Activated CD8-positive, alpha-beta memory T cell treated with anti-CD3 and anti-CD28 coated beads, Interleukin-2, amount 10 ng/mL, durations not matched to agents 7 days and 5 days (primary cell): ENCODE data around the gene ENTREP3. TPM values are rescaled to one million over a fixed set of nuclear protein-coding genes. Genes with fewer than 3 reads are reported as not detected.
A peak's percentile ranks its signal among the peaks of the same experiment; 100 is the strongest.

Experiments
- ATAC-seq: fragments of 150-1000 bp; cut with Tn5 transposase; one replicate; pipeline ENCODE4 v1.10.0; 2021; ENCODE audit warnings: moderate library complexity
- CTCF ChIA-PET: fragments of 350-600 bp; sonication (Branson Sonifier 250); formaldehyde crosslinking; loops from one replicate; lab custom pipeline; 2021; ENCODE audit warnings: antibody characterized with exemption; lab: Charles Lee
- DNase-seq: peaks from one replicate; pipeline ENCODE4 v3.0.0-alpha.2; 2020
- H3K27ac Mint-ChIP-seq: one replicate; pipeline ENCODE4 v1.8.0; 2021; ENCODE audit warnings: mild to moderate bottlenecking, mixed read lengths
- H3K27me3 Mint-ChIP-seq: one replicate; pipeline ENCODE4 v1.8.0; 2021; ENCODE audit warnings: mixed read lengths
- H3K36me3 Mint-ChIP-seq: one replicate; pipeline ENCODE4 v1.8.0; 2021; ENCODE audit warnings: mild to moderate bottlenecking, mixed read lengths
- H3K4me1 Mint-ChIP-seq: one replicate; pipeline ENCODE4 v1.8.0; 2021; ENCODE audit warnings: mixed read lengths
- H3K4me3 Mint-ChIP-seq: one replicate; pipeline ENCODE4 v1.8.0; 2021; ENCODE audit warnings: mild to moderate bottlenecking, moderate library complexity, mixed read lengths
- H3K9me3 Mint-ChIP-seq: one replicate; pipeline ENCODE4 v1.8.0; 2022; ENCODE audit warnings: low read depth, mixed read lengths
- total RNA-seq, 2 experiments: library from RNA; stranded (reverse); gene quantifications; one replicate each; pipeline ENCODE4 v1.2.3, GENCODE V29; 2021

ENTREP3 gene
- total RNA-seq, 2 experiments from 2014 or later, result 30.7 to 32.3 TPM

DNA sequence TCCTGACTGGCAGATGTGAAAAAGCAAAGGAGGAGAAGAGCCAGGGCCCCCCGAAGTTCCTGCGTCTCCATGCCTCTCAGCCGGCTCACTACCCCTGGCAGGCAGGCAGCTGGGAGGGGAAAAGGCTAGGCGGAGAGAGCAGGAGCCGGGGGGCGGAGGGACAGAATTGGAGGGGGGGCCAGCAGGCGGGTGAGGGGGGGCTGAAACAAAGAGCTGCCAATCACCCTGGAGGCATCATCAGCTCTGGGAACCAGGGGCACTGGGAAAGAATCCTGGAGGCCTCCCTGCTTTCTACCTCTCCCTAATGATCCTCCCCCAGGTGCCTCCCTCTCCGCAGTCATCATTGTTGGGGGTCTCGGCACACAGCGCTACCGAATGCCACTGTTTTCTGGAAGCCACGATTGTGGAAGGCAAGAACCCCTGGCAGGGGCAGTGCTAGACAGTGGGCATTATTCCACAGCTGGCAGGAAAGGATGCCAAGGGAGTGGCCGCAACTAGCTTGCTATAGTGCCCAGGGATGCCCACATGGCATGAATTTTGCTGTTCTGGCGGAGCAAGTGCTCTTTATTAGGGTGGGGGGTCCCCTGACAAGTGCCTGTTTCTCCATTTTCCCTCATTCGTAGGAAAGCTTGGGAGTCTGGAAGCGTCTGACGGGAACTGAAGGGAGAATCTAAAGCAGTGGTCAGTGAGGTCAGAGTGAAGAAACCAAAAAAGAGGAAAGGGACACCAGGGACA, 47.3 kb downstream of the ENTREP3 start, which contains the start of gene THBS3:
THBS3 (minus strand) TSS at position 92 of the 735 bp plus-strand sequence; CDS start at position 71, 21 bp downstream.
- Mint-ChIP-seq H3K27ac (peak within 1 kb of the TSS; percentile 88), H3K4me3 (peak within 1 kb of the TSS; percentile 83)
- CTCF ChIA-PET, result interaction anchor here (0.5 to 5.3 kb wide), 9 partner anchors 12 to 280 kb away, joined by 3 to 87 read pairs (median 36); partner anchors contain the start of genes KRTCAP2 and TRIM46

DNA sequence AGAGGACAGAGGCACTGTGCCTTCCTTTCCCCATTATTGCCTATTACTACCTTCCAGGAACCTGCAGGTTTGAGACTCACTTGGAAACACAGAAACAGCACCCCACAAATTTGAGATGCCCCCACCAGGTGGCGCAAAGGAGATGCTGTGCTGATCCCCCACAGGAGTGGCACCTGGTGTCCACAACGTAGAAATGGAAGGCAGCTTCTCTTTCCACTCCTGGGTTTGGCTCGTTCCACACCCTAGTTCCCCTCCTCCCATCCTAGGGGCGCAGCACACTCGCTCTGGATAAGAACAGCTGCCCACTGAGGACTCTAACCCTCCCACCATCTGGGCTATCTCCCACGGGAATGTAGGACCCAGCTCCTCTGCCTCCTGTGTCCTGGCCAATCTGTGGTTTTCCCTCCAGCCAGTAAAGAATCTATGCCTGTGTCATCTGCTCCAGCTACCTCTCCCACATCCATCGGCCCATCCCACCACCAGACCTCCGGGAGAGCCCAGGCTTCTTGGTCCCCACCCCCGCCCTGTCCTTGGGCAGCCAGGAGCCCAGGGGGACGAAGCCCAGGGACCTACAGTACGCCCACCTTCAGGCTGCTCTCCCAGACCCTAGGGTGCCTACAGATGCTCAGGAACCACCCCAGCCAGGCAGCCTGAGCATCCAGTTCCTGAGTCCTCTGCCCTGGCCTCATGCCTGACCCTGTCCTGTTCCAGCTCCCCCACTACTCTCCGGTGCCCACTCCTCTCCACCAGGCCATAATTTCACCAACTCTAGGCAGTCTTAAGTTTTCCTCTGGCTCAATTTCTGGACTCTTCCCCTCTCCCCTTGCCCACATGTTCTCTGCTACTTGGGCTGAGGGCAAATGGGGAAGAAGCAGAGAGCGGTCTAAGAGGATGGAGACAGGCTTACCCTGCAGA, 48.1 kb downstream of the ENTREP3 start:
- DNase-seq (peak; percentile 95), ATAC-seq (peak; percentile 53)
- Mint-ChIP-seq H3K4me3 (peak overlapping the region; percentile 64), H3K4me1 (peaks cover 34% of the 10 kb centered on the region), H3K36me3 (no peaks in the 10 kb centered on the region), H3K27ac (peak overlapping the region; percentile 80), H3K27me3 (no peaks in the 10 kb centered on the region), H3K9me3 (no peaks in the 10 kb centered on the region)
- CTCF ChIA-PET, result interaction anchor here (0.7 to 5.3 kb wide), 16 partner anchors 9 to 213 kb away, joined by 3 to 87 read pairs (median 4); partner anchors contain the start of genes CLK2, KRTCAP2 and TRIM46

More for the DNA sequence above, 47.3 kb downstream of the ENTREP3 start, which contains the start of gene THBS3:
- Mint-ChIP-seq H3K9me3 (no peaks in the 10 kb centered on the region), H3K4me1 (peaks cover 34% of the 10 kb centered on the region), H3K36me3 (no peaks in the 10 kb centered on the region), H3K27me3 (no peaks in the 10 kb centered on the region)
- DNase-seq (no peak), ATAC-seq (no peak)

DNA sequence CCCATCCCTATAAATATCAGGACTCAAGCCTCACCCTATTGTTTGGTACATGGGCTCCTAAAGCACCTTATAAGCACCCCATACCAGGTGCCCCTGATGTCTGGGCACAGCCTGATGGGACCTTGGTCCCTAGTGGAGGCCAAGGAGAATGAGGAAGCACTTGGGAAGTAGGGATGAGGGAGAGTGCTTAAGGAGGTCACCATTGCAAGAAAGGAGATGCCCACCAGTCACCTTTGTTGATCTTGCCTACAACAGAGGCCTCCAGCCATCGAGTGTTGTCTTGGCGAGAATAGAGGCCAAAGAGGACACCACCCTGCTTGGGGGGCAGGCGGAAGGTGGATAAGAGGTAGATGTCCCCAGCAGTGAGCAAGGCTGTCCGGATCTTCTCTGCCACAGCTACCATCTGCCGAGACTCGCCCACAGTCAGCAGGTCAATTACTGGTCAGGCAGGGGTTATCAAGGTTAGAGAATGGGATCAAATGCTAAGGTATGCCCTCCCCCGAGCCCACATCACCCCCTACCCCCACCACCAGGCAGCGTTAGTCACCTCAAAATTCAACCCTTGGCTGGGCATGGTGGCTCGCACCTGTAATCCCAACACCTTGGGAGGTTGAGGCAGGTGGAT, 49.2 kb downstream of the ENTREP3 start:
- Mint-ChIP-seq H3K9me3 (no peaks in the 10 kb centered on the region), H3K4me3 (no peak overlapping the region), H3K36me3 (no peaks in the 10 kb centered on the region), H3K27me3 (no peaks in the 10 kb centered on the region), H3K27ac (no peak overlapping the region), H3K4me1 (peaks cover 32% of the 10 kb centered on the region)
- DNase-seq (no peak), ATAC-seq (no peak)
- CTCF ChIA-PET, result interaction anchor here (2.0 to 5.3 kb wide), 7 partner anchors 11 to 117 kb away, joined by 6 to 87 read pairs (median 41); partner anchors contain the start of genes KRTCAP2 and TRIM46

DNA sequence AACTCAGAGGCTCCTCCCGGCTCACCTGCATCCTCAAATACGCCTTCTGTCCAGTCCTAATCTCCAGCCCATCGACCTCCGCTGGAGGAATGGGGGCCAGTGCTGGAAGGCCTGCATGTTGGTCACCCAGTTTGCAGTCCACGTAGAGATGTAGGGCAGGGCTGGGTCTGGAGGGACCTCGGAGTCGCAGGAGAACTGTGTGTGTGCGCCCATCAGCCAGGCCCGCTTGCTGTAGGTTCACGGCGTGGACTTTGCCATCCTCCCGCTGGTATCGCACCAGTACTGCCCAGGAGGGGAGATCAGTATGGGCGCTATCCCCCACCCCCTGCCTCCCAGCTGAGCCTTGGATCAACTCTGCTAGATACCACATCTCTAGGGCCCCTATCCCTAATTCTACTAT, 50.2 kb downstream of the ENTREP3 start:
- H3K9me3 Mint-ChIP-seq, result no peaks in the 10 kb centered on the region
- H3K4me3 Mint-ChIP-seq, result no peak overlapping the region
- H3K4me1 Mint-ChIP-seq, result peaks cover 25% of the 10 kb centered on the region
- no peaks in the 10 kb centered on the region for H3K36me3 Mint-ChIP-seq
- H3K27me3 Mint-ChIP-seq, result no peaks in the 10 kb centered on the region
- no peak overlapping the region for H3K27ac Mint-ChIP-seq
- DNase-seq (no peak), ATAC-seq (no peak)
- CTCF ChIA-PET, result interaction anchor here (2.1 to 5.3 kb wide), 4 partner anchors 10 to 46 kb away, joined by 6 to 87 read pairs (median 38); a partner anchor contains a TSS

DNA sequence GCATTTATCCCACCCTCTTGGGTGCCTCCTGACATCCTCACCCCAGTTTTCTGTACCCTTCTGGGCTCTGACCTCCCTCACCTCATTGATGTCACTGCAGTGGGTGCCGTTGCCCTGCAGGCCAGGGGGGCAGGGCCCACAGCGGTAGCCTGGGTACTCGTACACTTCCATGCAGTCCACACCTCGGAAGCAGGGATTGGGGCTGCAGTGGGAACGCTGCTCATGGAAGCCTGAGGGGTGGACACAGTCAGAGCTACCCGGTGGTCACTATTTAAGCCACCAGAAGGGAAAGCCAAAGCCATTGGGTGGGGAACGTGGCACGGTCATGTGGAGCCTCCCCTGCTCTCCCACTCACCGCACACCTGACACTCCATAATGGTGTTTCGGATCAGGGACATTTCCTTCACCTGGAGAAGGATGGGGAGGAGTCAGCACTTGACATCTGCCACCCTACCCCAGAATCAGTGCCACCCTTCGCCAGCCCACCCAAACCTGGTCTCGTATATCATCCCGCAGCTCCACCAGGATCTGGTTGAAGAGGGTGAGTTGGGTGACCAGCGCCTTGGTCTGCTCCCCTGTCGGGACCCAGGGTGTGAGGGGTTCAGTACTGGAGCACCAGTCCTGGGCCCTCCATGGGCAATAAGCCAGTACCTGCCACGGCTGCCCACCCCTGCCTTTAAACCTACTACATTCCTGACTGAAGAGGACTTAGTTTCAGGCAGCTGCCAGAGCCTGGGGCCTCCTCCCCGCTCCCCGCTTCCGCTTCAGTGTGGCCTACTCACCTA, 52.4 kb downstream of the ENTREP3 start:
- H3K4me1 Mint-ChIP-seq, result peaks cover 13% of the 10 kb centered on the region
- no peak overlapping the region for H3K27ac Mint-ChIP-seq
- H3K9me3 Mint-ChIP-seq, result no peaks in the 10 kb centered on the region
- H3K4me3 Mint-ChIP-seq, result no peak overlapping the region
- CTCF ChIA-PET, result interaction anchor here (1.2 to 2.5 kb wide), 4 partner anchors 9 to 35 kb away, joined by 3 to 14 read pairs (median 4); no protein-coding TSS in a partner anchor
- DNase-seq, result no peak
- ATAC-seq, result no peak
- no peaks in the 10 kb centered on the region for H3K36me3 Mint-ChIP-seq
- no peaks in the 10 kb centered on the region for H3K27me3 Mint-ChIP-seq

DNA sequence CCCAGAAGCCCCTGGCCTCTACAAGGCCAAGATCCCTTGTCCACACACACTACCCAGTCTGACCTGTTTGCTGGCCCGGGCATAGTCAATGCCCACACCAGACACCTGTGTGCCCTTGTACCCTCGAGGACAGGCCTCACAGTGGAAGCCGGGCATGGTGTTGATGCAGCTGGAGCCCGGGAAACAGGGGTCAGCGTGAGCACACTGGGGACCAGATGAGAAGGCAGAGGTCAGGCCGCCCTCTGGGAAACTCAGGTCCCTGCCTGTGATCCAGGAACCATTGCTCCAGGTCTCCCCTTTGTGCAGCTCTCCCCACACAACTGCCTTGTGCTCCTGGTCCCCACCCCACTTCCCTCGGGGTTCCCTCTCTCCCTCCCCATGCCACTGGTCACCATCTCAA, 53.1 kb downstream of the ENTREP3 start:
- no peak overlapping the region for H3K27ac Mint-ChIP-seq
- ATAC-seq, result no peak
- H3K36me3 Mint-ChIP-seq, result no peaks in the 10 kb centered on the region
- no peak for DNase-seq
- CTCF ChIA-PET, result interaction anchor here (1.2 to 2.5 kb wide), 5 partner anchors 8 to 48 kb away, joined by 3 to 14 read pairs (median 4); no protein-coding TSS in a partner anchor
- no peak overlapping the region for H3K4me3 Mint-ChIP-seq
- H3K27me3 Mint-ChIP-seq, result no peaks in the 10 kb centered on the region
- H3K4me1 Mint-ChIP-seq, result peaks cover 8% of the 10 kb centered on the region
- no peaks in the 10 kb centered on the region for H3K9me3 Mint-ChIP-seq

- no peaks in the 10 kb centered on the region for H3K9me3 Mint-ChIP-seq
- CTCF ChIA-PET, result interaction anchor here (1.1 to 2.4 kb wide), 4 partner anchors 24 to 50 kb away, joined by 3 to 9 read pairs (median 4); partner anchors contain the start of gene KRTCAP2
Measured at GRCh38 chr1:155200920-155201319, 54.4 kb downstream of the ENTREP3 start.

DNA sequence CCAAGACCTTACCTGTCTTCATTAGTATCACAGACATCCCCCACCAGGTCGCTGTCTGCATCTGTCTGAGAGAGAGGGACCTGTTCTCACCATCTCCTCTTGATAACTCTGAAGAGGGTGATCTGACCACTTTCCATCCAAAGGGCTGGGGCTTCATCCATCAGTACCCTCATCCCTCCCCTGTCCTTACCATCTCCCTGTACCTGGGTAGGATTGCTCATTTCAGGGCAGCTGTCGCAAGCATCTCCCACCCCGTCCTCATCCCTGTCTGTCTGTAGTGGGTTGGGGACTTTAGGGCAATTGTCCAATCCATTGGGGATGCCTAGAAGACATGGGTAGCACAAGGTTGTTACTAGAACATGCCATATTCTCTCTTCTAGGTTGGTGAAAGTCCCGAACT, 55.5 kb downstream of the ENTREP3 start:
- DNase-seq (no peak), ATAC-seq (no peak)
- H3K27ac Mint-ChIP-seq, result no peak overlapping the region
- CTCF ChIA-PET, result interaction anchor here (0.7 kb wide), 1 partner anchor 9 kb away, joined by 3 read pairs; no protein-coding TSS in a partner anchor
- no peaks in the 10 kb centered on the region for H3K27me3 Mint-ChIP-seq
- no peak overlapping the region for H3K4me3 Mint-ChIP-seq
- H3K4me1 Mint-ChIP-seq, result peaks cover 4% of the 10 kb centered on the region
- no peaks in the 10 kb centered on the region for H3K9me3 Mint-ChIP-seq
- no peaks in the 10 kb centered on the region for H3K36me3 Mint-ChIP-seq

More at GRCh38 chr1:155200920-155201319, 54.4 kb downstream of the ENTREP3 start:
- Mint-ChIP-seq H3K27me3 (no peaks in the 10 kb centered on the region), H3K27ac (no peak overlapping the region), H3K36me3 (no peaks in the 10 kb centered on the region), H3K4me3 (no peak overlapping the region), H3K4me1 (no peaks in the 10 kb centered on the region)
- ATAC-seq (no peak), DNase-seq (no peak)

- no peaks in the 10 kb centered on the region for H3K36me3 Mint-ChIP-seq
- H3K9me3 Mint-ChIP-seq, result no peaks in the 10 kb centered on the region
- H3K4me1 Mint-ChIP-seq, result peaks cover 14% of the 10 kb centered on the region
- H3K27ac Mint-ChIP-seq, result no peak overlapping the region
- no peak overlapping the region for H3K4me3 Mint-ChIP-seq
- no peak for ATAC-seq
- CTCF ChIA-PET, result no interaction called here
- H3K27me3 Mint-ChIP-seq, result no peaks in the 10 kb centered on the region
- no peak for DNase-seq
Measured at GRCh38 chr1:155198547-155198906, 56.8 kb downstream of the ENTREP3 start.

GRCh38 chr1:155197901-155198546, 57.3 kb downstream of the ENTREP3 start:
- H3K27me3 Mint-ChIP-seq, result no peaks in the 10 kb centered on the region

More at GRCh38 chr1:155197901-155198546, 57.3 kb downstream of the ENTREP3 start:
- peaks cover 18% of the 10 kb centered on the region for H3K4me1 Mint-ChIP-seq
- CTCF ChIA-PET, result interaction anchor here (0.8 to 6.5 kb wide), 2 partner anchors 10 to 53 kb away, joined by 3 to 87 read pairs; partner anchors contain the start of genes MTX1 and THBS3
- no peak for ATAC-seq
- H3K36me3 Mint-ChIP-seq, result no peaks in the 10 kb centered on the region
- H3K4me3 Mint-ChIP-seq, result no peak overlapping the region
- DNase-seq, result no peak
- no peaks in the 10 kb centered on the region for H3K9me3 Mint-ChIP-seq
- H3K27ac Mint-ChIP-seq, result no peak overlapping the region
